Mesenteric fat pad (tissue), 1 donor: Measurements from ENCODE around the gene MGAT5B. TPM values are rescaled to one million over a fixed set of nuclear protein-coding genes. Genes with fewer than 3 reads are reported as not detected.
"Not testable (repeated sequence)": the region's sequence is repeated elsewhere in the genome, so short reads cannot be mapped to it uniquely, and the experiment has no call there.

ENCODE experiments used
- DNase-seq: peaks from one replicate; pipeline ENCODE4 v3.0.0-alpha.2; 2020; ENCODE audit warnings: low spot score
- long read RNA-seq: library from polyadenylated mRNA; unstranded; transcript quantifications from one replicate; pipeline ENCODE4 v2.0.0, GENCODE V29; 2020
- total RNA-seq: library from RNA; stranded (reverse); fragmentation: NEBNext Ultra II Directional; extraction: Animal tissue kit (Norgen Biotek cat#: 25700); gene quantifications from one replicate; pipeline ENCODE4 v1.2.1, GENCODE V29; 2021
- donor health status: DM: yes; HTN: yes; CAD: no.

MGAT5B gene
- 1.1 TPM for total RNA-seq
- long read RNA-seq = 0 reads

- peak; percentile 92 for DNase-seq
Observed at GRCh38 chr17:76868176-76868668, at the start of gene MGAT5B. Gene MGAT5B (plus strand): TSS chr17:76868404. CDS start chr17:76869030, 626 bp downstream.

- no peak for DNase-seq
Observed at GRCh38 chr17:76820039-76820438, 48.2 kb upstream of the MGAT5B start.

- DNase-seq = no peak
Observed at GRCh38 chr17:76820561-76820960, 47.6 kb upstream of the MGAT5B start.

- no peak for DNase-seq
Observed at GRCh38 chr17:76822184-76822778, 45.9 kb upstream of the MGAT5B start.

GRCh38 chr17:76824093-76824492 is 44.1 kb upstream of the MGAT5B start:
- DNase-seq = no peak

- DNase-seq = no peak
Observed at GRCh38 chr17:76826330-76827068, 41.7 kb upstream of the MGAT5B start.

GRCh38 chr17:76827736-76828135 is 40.5 kb upstream of the MGAT5B start:
- no peak for DNase-seq

GRCh38 chr17:76830987-76831715 is 37.1 kb upstream of the MGAT5B start:
- DNase-seq = no peak

- no peak for DNase-seq
Observed at GRCh38 chr17:76833034-76833644, 35.1 kb upstream of the MGAT5B start.

GRCh38 chr17:76833747-76834146 is 34.5 kb upstream of the MGAT5B start:
- no peak for DNase-seq

- DNase-seq = no peak
Observed at GRCh38 chr17:76834870-76835269, 33.3 kb upstream of the MGAT5B start.

- DNase-seq = no peak
Observed at GRCh38 chr17:76840443-76840767, 27.8 kb upstream of the MGAT5B start.

GRCh38 chr17:76840884-76841775 is 27.1 kb upstream of the MGAT5B start:
- no peak for DNase-seq

GRCh38 chr17:76841776-76842405 is 26.3 kb upstream of the MGAT5B start:
- no peak for DNase-seq

GRCh38 chr17:76843068-76843467 is 25.1 kb upstream of the MGAT5B start:
- not testable (repeated sequence) for DNase-seq

- DNase-seq = no peak
Observed at GRCh38 chr17:76843703-76844484, 24.3 kb upstream of the MGAT5B start.

GRCh38 chr17:76844485-76844829 is 23.7 kb upstream of the MGAT5B start:
- DNase-seq = no peak

GRCh38 chr17:76844846-76845245 is 23.4 kb upstream of the MGAT5B start:
- no peak for DNase-seq

GRCh38 chr17:76845541-76846017 is 22.6 kb upstream of the MGAT5B start:
- DNase-seq = no peak
